Loucy (cell line): ENCODE results near the gene LCE2D.
"Not testable (repeated sequence)": the region's sequence is repeated elsewhere in the genome, so short reads cannot be mapped to it uniquely, and the experiment has no call there.

ENCODE experiments used
- H2AFZ ChIP-seq: fragments of 200-600 bp; sonication (generic); 2 replicates; pipeline ENCODE4 v1.6.0; 2016; ENCODE audit warnings: antibody characterized with exemption, mild to moderate bottlenecking, low read length, moderate library complexity
- H3F3A ChIP-seq: fragments of 200-600 bp; 2 replicates; pipeline ENCODE4 v1.6.0; 2016; ENCODE audit warnings: antibody characterized with exemption, low read depth, mild to moderate bottlenecking
- H3K27me3 ChIP-seq: fragments of 200-600 bp; sonication (generic); 2 replicates; pipeline ENCODE4 v1.6.1; 2014; ENCODE audit warnings: low read length, mild to moderate bottlenecking; ENCODE audit not compliant: insufficient read depth, poor library complexity, severe bottlenecking
- H3K36me3 ChIP-seq: fragments of 200-600 bp; sonication (generic); 2 replicates; pipeline ENCODE4 v1.6.1; 2016; ENCODE audit warnings: low read length; ENCODE audit not compliant: insufficient read depth
- H3K4me1 ChIP-seq: fragments of 200-600 bp; sonication (generic); 2 replicates; pipeline ENCODE4 v1.5.1; 2014; ENCODE audit warnings: low read length, mild to moderate bottlenecking; ENCODE audit not compliant: insufficient read depth, poor library complexity, severe bottlenecking
- H3K4me2 ChIP-seq: fragments of 200-600 bp; sonication (generic); 2 replicates; pipeline ENCODE4 v1.6.0; 2014; ENCODE audit warnings: antibody characterized with exemption, low read length, low read depth, mild to moderate bottlenecking; ENCODE audit not compliant: poor library complexity, severe bottlenecking
- H3K4me3 ChIP-seq: fragments of 200-600 bp; sonication (generic); 2 replicates; pipeline ENCODE4 v1.5.1; 2014; ENCODE audit warnings: low read length, mild to moderate bottlenecking, mixed read lengths; ENCODE audit not compliant: poor library complexity, severe bottlenecking
- H3K79me2 ChIP-seq: fragments of 200-600 bp; sonication (generic); 2 replicates; pipeline ENCODE4 v1.6.1; 2014; ENCODE audit warnings: low read length; ENCODE audit not compliant: insufficient read depth
- H3K9ac ChIP-seq: fragments of 200-600 bp; sonication (generic); 2 replicates; pipeline ENCODE4 v1.6.0; 2014; ENCODE audit warnings: mild to moderate bottlenecking, low read depth, low read length, moderate library complexity; ENCODE audit not compliant: poor library complexity, severe bottlenecking
- H3K9me2 ChIP-seq: fragments of 200-600 bp; sonication (generic); replicated peaks from 2 replicates; pipeline ENCODE4 v1.6.1; 2016; ENCODE audit warnings: low read depth, low read length, mixed read lengths
- H3K9me3 ChIP-seq: fragments of 200-600 bp; sonication (generic); 2 replicates; pipeline ENCODE4 v1.6.1; 2014; ENCODE audit warnings: mild to moderate bottlenecking, antibody characterized with exemption, low read length, low read depth; ENCODE audit not compliant: insufficient read depth
- H4K20me1 ChIP-seq: fragments of 200-600 bp; sonication (generic); 2 replicates; pipeline ENCODE4 v1.6.0; 2014; ENCODE audit warnings: antibody characterized with exemption, low read length, mild to moderate bottlenecking; ENCODE audit not compliant: insufficient read depth, poor library complexity, severe bottlenecking
- EZH2phosphoT487 ChIP-seq: fragments of 200-600 bp; IDR thresholded peaks from 2 replicates; pipeline ENCODE4 v1.6.1; 2018; ENCODE audit warnings: antibody characterized with exemption, mild to moderate bottlenecking, moderate library complexity, borderline replicate concordance
- TF ChIP-seq, protein P1 (sequence below): fragments of 200-600 bp; sonication (generic); conservative IDR thresholded peaks from 2 replicates; pipeline ENCODE4 v1.5.1; 2014; ENCODE audit warnings: mild to moderate bottlenecking, antibody characterized with exemption, low read length

The LCE2D gene

DNA sequence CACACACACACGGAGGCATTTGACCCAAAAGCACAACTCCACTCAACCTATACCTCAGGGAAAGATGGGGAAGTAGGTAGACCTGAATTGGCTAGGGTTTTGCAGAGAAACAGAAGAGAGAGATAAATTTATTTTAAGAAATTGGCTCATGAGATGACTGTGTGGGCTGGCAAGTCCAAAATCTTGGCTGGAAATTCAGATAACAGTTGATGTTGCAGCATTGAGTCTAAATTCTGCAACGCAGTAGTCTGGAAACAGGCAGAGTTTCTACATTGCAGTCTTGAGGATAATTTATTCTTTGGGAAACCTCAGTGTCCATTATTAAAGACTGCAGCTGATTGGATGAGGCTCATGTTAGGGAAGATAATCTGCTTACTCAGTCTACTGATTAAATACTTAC is 18.4 kb downstream of the LCE2D start:
- Histone ChIP-seq H3K4me1 (no peaks in the 10 kb centered on the region), H3K27me3 (no peaks in the 10 kb centered on the region), H3K9me2 (no peaks in the 10 kb centered on the region), H3F3A (no peaks in the 10 kb centered on the region), H4K20me1 (no peaks in the 10 kb centered on the region), H3K36me3 (no peaks in the 10 kb centered on the region), H3K9me3 (no peaks in the 10 kb centered on the region), H3K4me2 (no peak overlapping the region), H3K9ac (no peak overlapping the region), H2AFZ (no peak overlapping the region), H3K4me3 (no peak overlapping the region), H3K79me2 (no peaks in the 10 kb centered on the region)
- TF ChIP-seq EZH2phosphoT487 = no peak
- TF ChIP-seq, protein P1, sequence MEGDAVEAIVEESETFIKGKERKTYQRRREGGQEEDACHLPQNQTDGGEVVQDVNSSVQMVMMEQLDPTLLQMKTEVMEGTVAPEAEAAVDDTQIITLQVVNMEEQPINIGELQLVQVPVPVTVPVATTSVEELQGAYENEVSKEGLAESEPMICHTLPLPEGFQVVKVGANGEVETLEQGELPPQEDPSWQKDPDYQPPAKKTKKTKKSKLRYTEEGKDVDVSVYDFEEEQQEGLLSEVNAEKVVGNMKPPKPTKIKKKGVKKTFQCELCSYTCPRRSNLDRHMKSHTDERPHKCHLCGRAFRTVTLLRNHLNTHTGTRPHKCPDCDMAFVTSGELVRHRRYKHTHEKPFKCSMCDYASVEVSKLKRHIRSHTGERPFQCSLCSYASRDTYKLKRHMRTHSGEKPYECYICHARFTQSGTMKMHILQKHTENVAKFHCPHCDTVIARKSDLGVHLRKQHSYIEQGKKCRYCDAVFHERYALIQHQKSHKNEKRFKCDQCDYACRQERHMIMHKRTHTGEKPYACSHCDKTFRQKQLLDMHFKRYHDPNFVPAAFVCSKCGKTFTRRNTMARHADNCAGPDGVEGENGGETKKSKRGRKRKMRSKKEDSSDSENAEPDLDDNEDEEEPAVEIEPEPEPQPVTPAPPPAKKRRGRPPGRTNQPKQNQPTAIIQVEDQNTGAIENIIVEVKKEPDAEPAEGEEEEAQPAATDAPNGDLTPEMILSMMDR = no peak

DNA sequence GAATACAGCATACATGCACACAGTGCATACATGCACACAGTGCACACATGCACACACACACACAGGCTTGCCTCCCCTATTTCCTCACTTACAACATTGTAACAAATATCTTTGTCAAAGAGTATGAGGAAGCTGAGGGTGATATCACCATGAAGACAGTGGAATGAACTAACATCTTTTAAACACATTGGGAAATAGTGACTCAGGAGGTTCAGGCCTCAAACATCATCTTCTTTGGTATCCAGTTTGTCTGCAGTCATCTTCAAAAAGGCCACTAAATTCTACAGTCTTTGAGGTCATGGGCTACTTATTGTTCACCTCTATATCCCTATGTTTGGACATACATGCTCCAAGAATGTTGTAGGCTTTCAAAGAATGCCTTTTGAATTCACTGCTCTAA is 20.7 kb downstream of the LCE2D start:
- Histone ChIP-seq H2AFZ (no peak overlapping the region), H3K79me2 (no peaks in the 10 kb centered on the region), H3K4me2 (no peak overlapping the region), H3K9me3 (no peaks in the 10 kb centered on the region), H3K27me3 (no peaks in the 10 kb centered on the region), H3F3A (no peaks in the 10 kb centered on the region), H3K4me3 (no peak overlapping the region), H3K4me1 (no peaks in the 10 kb centered on the region), H3K9me2 (no peaks in the 10 kb centered on the region), H4K20me1 (no peaks in the 10 kb centered on the region), H3K9ac (no peak overlapping the region), H3K36me3 (no peaks in the 10 kb centered on the region)
- TF ChIP-seq, protein P1 = no peak
- no peak for TF ChIP-seq EZH2phosphoT487

DNA sequence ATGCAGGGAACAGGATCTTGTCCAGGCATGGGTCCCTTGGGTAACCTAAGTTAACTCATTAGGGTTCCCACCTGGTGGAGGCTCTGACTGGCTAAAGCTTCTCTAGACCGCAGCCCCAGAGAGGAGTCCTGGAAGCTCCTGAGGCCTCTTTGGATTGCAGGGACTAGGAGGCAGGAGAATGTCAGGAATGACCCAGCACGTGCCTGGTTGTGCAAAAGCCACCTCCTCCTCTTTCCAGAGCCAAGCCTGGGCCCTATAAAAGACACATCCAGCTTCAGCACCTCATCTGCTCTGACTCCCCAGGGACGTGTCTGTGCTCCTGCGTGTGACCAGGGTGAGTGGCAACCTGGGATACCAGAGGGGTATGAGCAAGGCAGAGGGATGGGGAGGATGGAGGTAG is 22.6 kb downstream of the LCE2D start, which contains the start of gene LCE2B:
TSS of gene LCE2B (plus strand) at position 301 of the 400 bp plus-strand sequence. CDS start 721 bp downstream, outside the sequence.
- not testable (repeated sequence) for H3K79me2 ChIP-seq, H3K27me3 ChIP-seq, H3K4me2 ChIP-seq, H3K9ac ChIP-seq, H3K9me3 ChIP-seq, H3K36me3 ChIP-seq, H2AFZ ChIP-seq, H3K4me1 ChIP-seq, H3K9me2 ChIP-seq, H3K4me3 ChIP-seq, H4K20me1 ChIP-seq, H3F3A ChIP-seq

DNA sequence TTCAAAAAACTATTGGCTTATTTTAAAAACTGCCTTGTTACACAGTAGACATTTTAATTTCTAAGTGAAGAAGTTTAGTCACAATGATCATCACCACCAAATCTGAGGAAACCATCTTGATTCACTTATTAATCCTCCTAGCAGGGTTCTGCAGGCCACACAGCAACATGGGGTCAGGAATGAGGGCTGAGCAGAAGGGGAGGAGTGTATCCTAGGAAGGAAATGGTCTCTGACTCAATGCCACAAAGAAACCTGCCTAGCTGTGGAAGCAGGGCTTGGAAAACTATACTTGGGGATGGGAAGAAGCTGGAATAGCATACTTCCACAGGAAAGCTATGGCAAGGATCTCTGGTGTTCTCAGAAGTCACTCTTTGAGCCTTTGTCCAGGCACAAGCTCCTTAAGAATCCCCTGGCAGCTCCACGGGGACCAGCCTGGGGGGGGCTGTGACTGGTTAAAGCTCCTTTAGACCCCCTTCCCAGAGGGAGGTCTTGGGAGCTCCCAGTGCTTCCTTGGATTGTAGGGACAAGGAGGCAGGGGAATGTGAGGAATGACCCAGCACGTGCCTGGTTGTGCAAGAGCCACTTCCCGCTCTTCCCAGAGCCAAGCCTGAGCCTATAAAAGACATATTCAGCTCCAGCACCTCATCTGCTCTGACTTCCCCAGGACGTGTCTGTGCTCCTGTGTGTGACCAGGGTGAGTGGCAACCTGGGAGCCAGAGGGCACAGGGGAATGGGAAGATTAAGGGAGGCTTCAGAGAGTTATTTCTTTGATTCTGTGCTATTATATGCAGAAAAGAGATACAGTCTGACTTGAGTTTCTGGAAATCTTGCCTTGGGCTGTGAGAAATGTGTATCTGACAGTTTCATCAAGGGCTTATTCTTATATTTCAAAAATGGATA is 34.8 kb downstream of the LCE2D start, which contains the start of gene LCE2A:
TSS of gene LCE2A (plus strand) at position 645 of the 900 bp plus-strand sequence. CDS start 557 bp downstream, outside the sequence.
- Histone ChIP-seq H3K9ac (no peak within 1 kb of the TSS), H3K9me2 (no peaks in the 10 kb centered on the region), H3K27me3 (no peaks in the 10 kb centered on the region), H4K20me1 (no peaks in the 10 kb centered on the region), H3F3A (no peaks in the 10 kb centered on the region), H2AFZ (no peak within 1 kb of the TSS), H3K9me3 (no peaks in the 10 kb centered on the region), H3K4me3 (no peak within 1 kb of the TSS), H3K4me2 (no peak within 1 kb of the TSS), H3K79me2 (no peaks in the 10 kb centered on the region), H3K4me1 (no peaks in the 10 kb centered on the region), H3K36me3 (no peaks in the 10 kb centered on the region)
- TF ChIP-seq, protein P1 = no peak
- TF ChIP-seq EZH2phosphoT487 = no peak
